ENCODE data around the gene VSIR. TPM values are rescaled to one million over a fixed set of nuclear protein-coding genes. Genes with fewer than 3 reads are reported as not detected.
A peak's percentile ranks its signal among the peaks of the same experiment; 100 is the strongest.

Gene VSIR
- total RNA-seq, 2 experiments from 2014 or later: 112 TPM

DNA sequence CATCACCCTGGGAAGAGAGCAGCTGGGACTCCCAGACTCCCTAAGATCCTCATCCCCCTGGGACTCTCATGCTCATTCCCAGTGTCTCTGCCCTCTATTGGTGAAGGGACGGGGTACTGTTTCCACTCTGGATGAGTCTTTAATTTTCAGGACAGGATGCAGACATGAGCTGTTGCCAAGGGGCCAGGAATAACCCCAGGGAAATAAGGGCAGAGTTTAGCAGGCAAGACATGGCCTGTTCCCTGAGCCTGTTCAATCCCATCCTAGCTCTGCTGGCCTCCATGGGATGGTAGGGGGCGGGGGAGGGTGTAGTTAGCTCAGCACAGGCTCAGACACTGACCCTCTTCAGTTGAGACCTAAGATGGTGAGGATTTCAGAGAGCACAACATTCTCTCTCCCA, 67.7 kb downstream of the VSIR start:
- Mint-ChIP-seq H3K27me3 (no peaks in the 10 kb centered on the region), H3K9me3 (no peaks in the 10 kb centered on the region), H3K4me3 (no peak overlapping the region), H3K36me3 (no peaks in the 10 kb centered on the region), H3K27ac (no peak overlapping the region), H3K4me1 (ENCODE audit: low read depth) (peaks cover 23% of the 10 kb centered on the region)
- DNase-seq: no peak
- CTCF ChIA-PET: interaction anchor here (0.9 to 7.2 kb wide), 8 partner anchors 9 to 390 kb away, joined by 3 to 131 read pairs (median 4); partner anchors contain the start of gene C10orf105
- intact Hi-C loops (cut with micrococcal nuclease): loop anchor here (5.0 kb wide), 2 partner anchors 308 to 388 kb away; partner anchors contain the start of genes CDH23 and SLC29A3
- POLR2A ChIA-PET: interaction anchor here (1.3 kb wide), 1 partner anchor 21 kb away, joined by 3 read pairs; no protein-coding TSS in a partner anchor

DNA sequence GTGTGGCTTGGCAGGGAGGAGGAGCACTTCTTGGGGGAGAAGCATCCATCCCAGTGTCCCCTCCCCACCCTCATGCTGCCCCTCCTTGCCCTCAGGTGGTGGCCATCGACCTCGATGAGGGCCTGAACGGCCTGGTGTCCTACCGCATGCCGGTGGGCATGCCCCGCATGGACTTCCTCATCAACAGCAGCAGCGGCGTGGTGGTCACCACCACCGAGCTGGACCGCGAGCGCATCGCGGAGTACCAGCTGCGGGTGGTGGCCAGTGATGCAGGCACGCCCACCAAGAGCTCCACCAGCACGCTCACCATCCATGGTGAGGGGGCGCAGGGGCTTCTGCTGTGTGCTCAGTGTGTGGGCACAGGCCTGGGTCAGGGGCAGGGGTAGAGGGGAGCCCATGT, 68.5 kb downstream of the VSIR start:
- Mint-ChIP-seq H3K9me3 (no peaks in the 10 kb centered on the region), H3K4me3 (no peak overlapping the region), H3K27ac (no peak overlapping the region), H3K36me3 (no peaks in the 10 kb centered on the region), H3K27me3 (no peaks in the 10 kb centered on the region), H3K4me1 (ENCODE audit: low read depth) (peaks cover 21% of the 10 kb centered on the region)
- DNase-seq: no peak
- intact Hi-C loops (cut with micrococcal nuclease): loop anchor here (5.0 kb wide), 2 partner anchors 308 to 388 kb away; partner anchors contain the start of genes CDH23 and SLC29A3
- POLR2A ChIA-PET: interaction anchor here (1.3 kb wide), 1 partner anchor 22 kb away, joined by 3 read pairs; no protein-coding TSS in a partner anchor
- CTCF ChIA-PET: interaction anchor here (1.2 to 7.2 kb wide), 3 partner anchors 9 to 321 kb away, joined by 3 to 131 read pairs (median 4); no protein-coding TSS in a partner anchor

DNA sequence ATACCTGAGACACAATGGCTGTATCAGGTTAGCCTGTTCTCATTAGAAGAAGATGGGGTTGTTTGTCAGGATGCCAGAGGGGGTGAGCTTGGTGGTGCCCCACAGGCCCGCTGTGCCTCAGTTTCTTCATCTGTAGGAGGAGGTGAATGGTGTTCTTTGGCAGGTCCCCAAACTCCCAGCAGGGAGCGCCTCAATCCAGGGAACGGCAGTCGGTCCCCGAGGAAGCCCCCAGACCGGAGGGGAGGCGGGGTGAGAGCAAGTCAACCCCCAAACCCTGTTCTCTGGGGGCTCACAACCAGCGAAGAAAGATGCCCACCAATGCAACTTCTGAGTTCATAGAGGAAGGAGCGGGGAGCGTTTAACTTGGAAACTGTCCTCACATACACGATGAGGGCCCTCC, 69.7 kb downstream of the VSIR start:
- no peaks in the 10 kb centered on the region for H3K27me3 Mint-ChIP-seq
- H3K4me3 Mint-ChIP-seq: no peak overlapping the region
- CTCF ChIA-PET: interaction anchor here (7.2 kb wide), 1 partner anchor 7 kb away, joined by 131 read pairs; no protein-coding TSS in a partner anchor
- no peaks in the 10 kb centered on the region for H3K36me3 Mint-ChIP-seq
- POLR2A ChIA-PET: no interaction called here
- peaks cover 22% of the 10 kb centered on the region for H3K4me1 Mint-ChIP-seq (ENCODE audit: low read depth)
- H3K27ac Mint-ChIP-seq: no peak overlapping the region
- intact Hi-C loops (cut with micrococcal nuclease): no loop called here
- H3K9me3 Mint-ChIP-seq: no peaks in the 10 kb centered on the region
- no peak for DNase-seq

DNA sequence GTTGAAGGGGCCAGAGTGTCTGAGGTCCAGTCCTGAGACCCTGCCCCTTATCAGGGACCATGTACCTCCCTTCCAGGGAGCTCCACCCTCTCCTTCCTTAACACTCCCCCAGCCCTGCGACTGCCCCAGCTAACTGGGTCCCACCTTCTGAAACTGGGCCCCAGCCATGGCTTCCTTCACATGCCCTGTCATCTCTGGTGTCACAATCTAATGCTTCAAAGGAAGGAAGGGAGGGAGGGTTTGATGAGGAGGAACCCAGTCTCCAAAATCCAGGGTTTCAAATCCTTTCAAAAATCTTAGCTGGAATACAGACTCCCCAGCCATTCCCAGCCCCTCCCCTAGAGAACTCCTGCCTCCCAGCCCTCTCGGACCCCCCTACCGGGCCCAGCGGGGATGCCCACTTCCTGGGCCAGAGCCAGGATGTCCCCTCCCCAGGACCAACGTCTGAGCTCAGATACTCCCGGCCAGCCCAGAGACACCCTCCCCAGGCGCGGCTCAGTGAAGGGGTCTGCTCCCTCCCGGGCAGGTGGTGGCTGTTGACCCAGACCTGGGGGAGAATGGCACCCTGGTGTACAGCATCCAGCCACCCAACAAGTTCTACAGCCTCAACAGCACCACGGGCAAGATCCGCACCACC, 71.7 kb downstream of the VSIR start:
- ChIA-PET POLR2A (interaction anchor here (1.2 kb wide), 1 partner anchor 72 kb away, joined by 4 read pairs; the partner anchor contains the start of gene VSIR), CTCF (interaction anchor here (1.6 kb wide), 1 partner anchor 10 kb away, joined by 3 read pairs; no protein-coding TSS in a partner anchor)
- H3K36me3 Mint-ChIP-seq: no peaks in the 10 kb centered on the region
- H3K4me3 Mint-ChIP-seq: no peak overlapping the region
- H3K27me3 Mint-ChIP-seq: no peaks in the 10 kb centered on the region
- DNase-seq: no peak
- peaks cover 25% of the 10 kb centered on the region for H3K4me1 Mint-ChIP-seq (ENCODE audit: low read depth)
- no peaks in the 10 kb centered on the region for H3K9me3 Mint-ChIP-seq
- intact Hi-C loops (cut with micrococcal nuclease): no loop called here
- no peak overlapping the region for H3K27ac Mint-ChIP-seq

DNA sequence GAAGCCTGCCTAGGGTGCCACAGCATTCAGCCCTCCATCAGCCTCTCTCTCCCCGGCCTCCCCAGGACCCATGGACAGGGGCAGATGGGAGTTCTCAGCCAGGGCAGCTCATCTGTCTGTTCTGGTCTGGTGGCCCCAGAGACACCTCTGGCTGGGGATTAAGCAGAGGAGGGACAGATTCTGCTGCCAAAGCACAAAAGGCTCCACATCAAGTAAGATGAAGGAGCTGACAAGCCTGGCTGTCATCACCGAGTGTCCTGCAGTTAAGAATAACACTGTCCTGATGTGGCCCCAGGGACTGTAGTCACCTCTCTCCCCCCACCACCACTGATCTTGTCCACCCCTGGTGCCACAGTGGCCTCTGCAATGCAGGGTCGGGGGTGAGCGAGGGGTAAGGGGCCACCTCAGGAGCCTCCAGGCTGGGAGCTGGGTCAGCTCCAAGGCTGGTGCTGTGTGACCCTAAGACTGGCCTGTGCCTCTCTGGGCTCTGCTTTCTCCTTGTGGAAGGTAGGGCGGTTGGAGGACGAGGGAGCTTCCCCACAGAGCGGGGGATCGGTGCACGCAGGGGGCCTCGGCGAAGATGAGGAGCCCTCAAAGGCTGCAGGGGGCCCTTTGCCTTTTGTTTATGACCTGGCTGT, 72.5 kb downstream of the VSIR start:
- DNase-seq: no peak
- no peaks in the 10 kb centered on the region for H3K36me3 Mint-ChIP-seq
- H3K9me3 Mint-ChIP-seq: no peaks in the 10 kb centered on the region
- H3K27ac Mint-ChIP-seq: no peak overlapping the region
- intact Hi-C loops (cut with micrococcal nuclease): no loop called here
- no peaks in the 10 kb centered on the region for H3K27me3 Mint-ChIP-seq
- H3K4me3 Mint-ChIP-seq: no peak overlapping the region
- POLR2A ChIA-PET: interaction anchor here (1.2 kb wide), 1 partner anchor 73 kb away, joined by 4 read pairs; the partner anchor contains the start of gene VSIR
- H3K4me1 Mint-ChIP-seq (ENCODE audit: low read depth): peaks cover 29% of the 10 kb centered on the region
- CTCF ChIA-PET: interaction anchor here (1.6 to 5.5 kb wide), 2 partner anchors 11 to 386 kb away, joined by 3 to 39 read pairs; no protein-coding TSS in a partner anchor

DNA sequence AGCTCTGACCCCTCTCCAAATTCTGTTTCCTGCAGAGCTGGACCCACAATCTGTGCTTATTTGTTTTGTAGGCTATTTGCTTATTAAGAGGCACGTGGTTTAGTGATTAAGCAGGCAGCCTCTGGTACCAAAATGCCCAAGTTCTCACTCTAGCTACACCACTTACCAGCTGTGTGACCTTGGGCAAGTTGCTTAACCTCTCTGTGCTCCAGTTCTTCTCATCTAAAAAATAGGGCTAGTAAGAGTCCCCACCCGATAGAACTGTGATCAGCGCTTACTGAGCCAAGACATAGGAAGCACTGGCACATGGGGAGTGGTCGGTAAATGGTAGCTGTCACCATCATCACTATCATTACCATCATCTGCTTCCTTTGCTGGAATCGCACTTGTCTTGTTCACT, 74.6 kb downstream of the VSIR start:
- no peaks in the 10 kb centered on the region for H3K9me3 Mint-ChIP-seq
- H3K4me3 Mint-ChIP-seq: no peak overlapping the region
- no peaks in the 10 kb centered on the region for H3K27me3 Mint-ChIP-seq
- H3K27ac Mint-ChIP-seq: no peak overlapping the region
- H3K36me3 Mint-ChIP-seq: no peaks in the 10 kb centered on the region
- no peak for DNase-seq
- H3K4me1 Mint-ChIP-seq (ENCODE audit: low read depth): peaks cover 41% of the 10 kb centered on the region
- POLR2A ChIA-PET: interaction anchor here (1.0 kb wide), 1 partner anchor 14 kb away, joined by 3 read pairs; no protein-coding TSS in a partner anchor
- CTCF ChIA-PET: interaction anchor here (0.9 to 7.1 kb wide), 20 partner anchors 8 to 384 kb away, joined by 3 to 131 read pairs (median 7); partner anchors contain the start of genes SLC29A3 and VSIR
- intact Hi-C loops (cut with micrococcal nuclease): loop anchor here (2.0 to 5.0 kb wide), 3 partner anchors 14 to 114 kb away; no protein-coding TSS in a partner anchor

DNA sequence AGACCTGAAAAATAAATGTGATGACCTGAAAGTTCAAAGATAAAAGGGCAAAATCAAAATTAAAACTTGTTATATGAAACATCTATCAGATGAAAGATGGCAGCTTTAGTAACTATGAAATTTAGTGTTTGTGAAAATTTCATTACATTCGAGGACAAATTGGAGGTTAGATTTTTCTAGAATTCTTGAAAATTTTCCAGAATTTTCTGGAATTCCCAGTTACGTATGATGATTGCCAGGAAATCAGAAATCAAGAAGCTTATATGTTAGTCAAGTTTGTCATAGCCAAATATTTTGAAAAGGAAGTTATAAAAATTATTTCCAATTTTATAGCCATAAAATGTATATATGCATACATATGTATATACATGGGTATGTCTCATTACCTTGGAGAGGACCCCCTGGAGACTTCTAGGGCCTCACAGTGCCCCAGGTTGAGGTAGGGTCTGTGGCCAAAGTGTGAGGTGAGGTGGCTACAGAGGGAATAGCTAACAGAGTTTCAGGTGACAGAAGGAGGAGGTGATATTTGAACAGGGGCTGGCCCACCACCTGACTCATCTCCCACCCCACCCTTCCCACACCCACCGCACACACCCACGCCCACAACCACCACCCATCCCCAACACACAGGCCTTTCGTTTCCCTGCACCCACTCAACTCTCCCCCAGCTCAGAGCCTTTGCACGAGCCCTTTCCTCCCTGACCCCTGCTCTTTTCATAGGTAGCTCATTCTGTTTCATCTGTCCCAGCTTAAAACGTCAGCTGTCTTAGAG, 75.2 kb downstream of the VSIR start:
- Mint-ChIP-seq H3K4me3 (no peak overlapping the region), H3K4me1 (ENCODE audit: low read depth) (peaks cover 41% of the 10 kb centered on the region), H3K9me3 (no peaks in the 10 kb centered on the region), H3K27me3 (no peaks in the 10 kb centered on the region), H3K27ac (no peak overlapping the region), H3K36me3 (no peaks in the 10 kb centered on the region)
- intact Hi-C loops (cut with micrococcal nuclease): loop anchor here (2.0 to 5.0 kb wide), 5 partner anchors 15 to 313 kb away; partner anchors contain the start of gene VSIR
- ChIA-PET CTCF (interaction anchor here (0.7 to 7.1 kb wide), 27 partner anchors 8 to 383 kb away, joined by 3 to 131 read pairs (median 6); partner anchors contain the start of genes SLC29A3 and VSIR), POLR2A (interaction anchor here (0.8 to 1.0 kb wide), 2 partner anchors 15 to 37 kb away, joined by 3 read pairs; no protein-coding TSS in a partner anchor)
- peak; percentile 78 for DNase-seq

Small RNA genes lying within 50 kb of the gene (microRNA-seq; reads per million reads assigned to microRNA genes)
- gene MIR7152 (ENCODE audit: borderline microRNAs expressed, borderline number of aligned reads, borderline replicate concordance): 1.2 reads per million

Other genes starting within 250 kb of the VSIR start
- gene C10orf105, start 53.7 kb downstream of the VSIR start, total RNA-seq: under 1 TPM; 0.63 to 0.76 TPM
- gene PSAP, start 77.7 kb upstream of the VSIR start, total RNA-seq: 100 to 1,000 TPM; 137 to 144 TPM
- under 1 TPM; 0.19 to 0.31 TPM for gene CHST3, start 190.9 kb upstream of the VSIR start, total RNA-seq

Measured in activated CD4-positive, alpha-beta memory T cell treated with anti-CD3 and anti-CD28 coated beads for 36 hours (primary cell).